ENCODE measurements around the gene CRABP1.

The CRABP1 gene

GRCh38 chr15:78317145-78317836 is 22.9 kb upstream of the CRABP1 start:
- DNase-seq: peak; percentile 33

- no peak for DNase-seq
Measured at GRCh38 chr15:78319588-78319987, 20.6 kb upstream of the CRABP1 start.

GRCh38 chr15:78320183-78320582 is 20.0 kb upstream of the CRABP1 start:
- DNase-seq: no peak

GRCh38 chr15:78321041-78321570 is 19.0 kb upstream of the CRABP1 start:
- DNase-seq: no peak

- no peak for DNase-seq
Measured at GRCh38 chr15:78321786-78322185, 18.4 kb upstream of the CRABP1 start.

GRCh38 chr15:78322243-78322642 is 17.9 kb upstream of the CRABP1 start:
- DNase-seq: no peak

- DNase-seq: no peak
Measured at GRCh38 chr15:78322724-78323521, 17.2 kb upstream of the CRABP1 start.

- no peak for DNase-seq
Measured at GRCh38 chr15:78323693-78324092, 16.5 kb upstream of the CRABP1 start.

GRCh38 chr15:78324144-78324543 is 16.0 kb upstream of the CRABP1 start:
- DNase-seq: no peak

GRCh38 chr15:78325092-78325843 is 14.9 kb upstream of the CRABP1 start:
- DNase-seq: no peak

- no peak for DNase-seq
Measured at GRCh38 chr15:78327466-78327865, 12.7 kb upstream of the CRABP1 start.

GRCh38 chr15:78329625-78330024 is 10.5 kb upstream of the CRABP1 start:
- no peak for DNase-seq

GRCh38 chr15:78334845-78335244 is 5.3 kb upstream of the CRABP1 start:
- DNase-seq: no peak

- DNase-seq: no peak
Measured at GRCh38 chr15:78335985-78336384, 4.2 kb upstream of the CRABP1 start.

GRCh38 chr15:78338781-78339180 is 1.4 kb upstream of the CRABP1 start:
- no peak for DNase-seq

GRCh38 chr15:78339559-78339958 is 594 bp upstream of the CRABP1 start:
- no peak for DNase-seq

GRCh38 chr15:78341057-78341987 is 1.2 kb downstream of the CRABP1 start:
- no peak for DNase-seq

- DNase-seq: no peak
Measured at GRCh38 chr15:78342021-78342420, 1.9 kb downstream of the CRABP1 start.

- no peak for DNase-seq
Measured at GRCh38 chr15:78343276-78344060, 3.3 kb downstream of the CRABP1 start.

GRCh38 chr15:78345396-78346125 is 5.4 kb downstream of the CRABP1 start:
- no peak for DNase-seq
